Brain microvascular endothelial cell (primary cell): ENCODE results near the gene GID4.
A peak's percentile ranks its signal among the peaks of the same experiment; 100 is the strongest.
"Not testable (repeated sequence)": the region's sequence is repeated elsewhere in the genome, so short reads cannot be mapped to it uniquely, and the experiment has no call there.

Experiments used
- DNase-seq: peaks from one replicate; pipeline ENCODE4 v3.0.0-alpha.2; 2020
- H3K27ac ChIP-seq: fragments of 250-450 bp; sonication (Bioruptor Pico); 2 replicates; pipeline ENCODE4 v1.5.1; 2020; ENCODE audit warnings: mild to moderate bottlenecking, moderate library complexity
- H3K27me3 ChIP-seq: fragments of 250-450 bp; sonication (Bioruptor Pico); replicated peaks from 2 replicates; pipeline ENCODE4 v1.5.1; 2020; ENCODE audit warnings: mild to moderate bottlenecking
- H3K36me3 ChIP-seq: fragments of 250-450 bp; sonication (Bioruptor Pico); replicated peaks from 2 replicates; pipeline ENCODE4 v1.5.1; 2020; ENCODE audit warnings: mild to moderate bottlenecking
- H3K4me3 ChIP-seq: 2 replicates; pipeline ENCODE4 v1.5.1; 2011; ENCODE audit warnings: low read depth, mild to moderate bottlenecking, control low read depth, low read length, moderate library complexity
- in situ Hi-C: cut with HindIII; loops from 2 replicates; pipeline ENCODE4 v1.10.0; 2017; ENCODE audit warnings: low sequenced_read_pairs, low pct_ligation_motif_present
- TF ChIP-seq, protein P1 (sequence below): IDR thresholded peaks from 2 replicates; pipeline ENCODE4 v1.5.1; 2011; ENCODE audit warnings: low read depth, mild to moderate bottlenecking, moderate library complexity, low read length, control low read depth, inconsistent platforms; ENCODE audit errors: missing control alignments

The GID4 gene

GRCh38 chr17:17994271-17995069 lies 44.7 kb upstream of the GID4 start:
- TF ChIP-seq, protein P1, sequence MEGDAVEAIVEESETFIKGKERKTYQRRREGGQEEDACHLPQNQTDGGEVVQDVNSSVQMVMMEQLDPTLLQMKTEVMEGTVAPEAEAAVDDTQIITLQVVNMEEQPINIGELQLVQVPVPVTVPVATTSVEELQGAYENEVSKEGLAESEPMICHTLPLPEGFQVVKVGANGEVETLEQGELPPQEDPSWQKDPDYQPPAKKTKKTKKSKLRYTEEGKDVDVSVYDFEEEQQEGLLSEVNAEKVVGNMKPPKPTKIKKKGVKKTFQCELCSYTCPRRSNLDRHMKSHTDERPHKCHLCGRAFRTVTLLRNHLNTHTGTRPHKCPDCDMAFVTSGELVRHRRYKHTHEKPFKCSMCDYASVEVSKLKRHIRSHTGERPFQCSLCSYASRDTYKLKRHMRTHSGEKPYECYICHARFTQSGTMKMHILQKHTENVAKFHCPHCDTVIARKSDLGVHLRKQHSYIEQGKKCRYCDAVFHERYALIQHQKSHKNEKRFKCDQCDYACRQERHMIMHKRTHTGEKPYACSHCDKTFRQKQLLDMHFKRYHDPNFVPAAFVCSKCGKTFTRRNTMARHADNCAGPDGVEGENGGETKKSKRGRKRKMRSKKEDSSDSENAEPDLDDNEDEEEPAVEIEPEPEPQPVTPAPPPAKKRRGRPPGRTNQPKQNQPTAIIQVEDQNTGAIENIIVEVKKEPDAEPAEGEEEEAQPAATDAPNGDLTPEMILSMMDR: peak; percentile 79
- H3K4me3 ChIP-seq: no peak overlapping the region
- no peak for DNase-seq
- no peak overlapping the region for H3K27ac ChIP-seq
- H3K27me3 ChIP-seq: no peaks in the 10 kb centered on the region
- in situ Hi-C loops: no loop called here
- no peaks in the 10 kb centered on the region for H3K36me3 ChIP-seq

DNA sequence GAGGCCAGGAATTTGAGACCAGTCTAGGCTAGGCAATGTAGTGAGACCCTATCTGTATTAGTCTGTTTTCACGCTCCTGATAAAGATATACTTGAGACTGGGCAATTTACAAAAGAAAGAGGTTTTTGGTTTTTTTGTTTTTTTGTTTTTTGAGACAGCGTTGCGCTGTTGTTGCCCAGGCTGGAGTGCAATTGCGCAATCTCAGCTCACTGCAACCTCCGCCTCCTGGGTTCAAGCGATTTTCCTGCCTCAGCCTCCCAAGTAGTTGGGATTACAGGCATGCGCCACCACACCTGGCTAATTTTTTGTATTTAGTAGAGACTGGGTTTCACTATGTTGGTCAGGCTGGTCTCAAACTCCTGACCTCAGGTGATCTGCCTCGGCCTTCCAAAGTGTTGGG lies 43.3 kb upstream of the GID4 start:
- H3K27ac ChIP-seq, in situ Hi-C loops, DNase-seq, H3K27me3 ChIP-seq, H3K36me3 ChIP-seq, H3K4me3 ChIP-seq: not testable (repeated sequence)

GRCh38 chr17:17998934-17999333 lies 40.3 kb upstream of the GID4 start:
- no peaks in the 10 kb centered on the region for H3K36me3 ChIP-seq
- H3K4me3 ChIP-seq: no peak overlapping the region
- no peak overlapping the region for H3K27ac ChIP-seq
- TF ChIP-seq, protein P1: no peak
- DNase-seq: no peak
- H3K27me3 ChIP-seq: no peaks in the 10 kb centered on the region
- in situ Hi-C loops: no loop called here

DNA sequence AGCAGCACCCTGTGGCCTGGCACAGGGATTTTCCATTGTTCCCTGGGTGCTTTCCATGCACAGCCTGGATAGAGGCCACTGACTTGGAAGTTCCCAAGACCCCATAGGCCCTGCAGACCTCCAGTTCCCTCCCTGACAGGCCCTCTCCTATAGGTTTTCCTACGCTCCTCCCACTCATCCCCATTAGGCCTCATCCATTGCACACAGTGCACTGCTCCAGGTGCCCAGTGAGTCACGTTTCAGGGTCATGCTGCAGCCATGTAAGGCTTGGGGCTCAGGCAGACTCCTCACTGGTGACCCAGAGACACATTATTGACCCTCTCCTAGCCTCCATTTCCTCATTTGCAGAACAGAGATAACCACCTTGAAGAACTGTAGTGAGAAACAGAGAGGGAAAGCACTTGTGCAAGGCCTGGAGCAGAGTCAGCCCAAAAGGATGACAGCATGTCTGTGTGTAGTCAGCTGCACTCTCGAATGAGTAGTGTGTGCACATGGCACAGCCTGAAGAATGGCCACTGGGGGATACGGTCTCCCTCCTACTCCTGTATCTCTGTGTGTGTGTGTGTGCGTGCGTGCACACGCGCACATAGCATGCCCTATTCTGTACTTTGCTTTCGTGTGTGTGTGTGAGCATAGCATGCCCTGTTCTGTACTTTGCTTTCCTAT lies 39.7 kb upstream of the GID4 start:
- in situ Hi-C loops: no loop called here
- TF ChIP-seq, protein P1: peak; percentile 6
- no peak for DNase-seq

GRCh38 chr17:18000030-18000408 lies 39.2 kb upstream of the GID4 start:
- Histone ChIP-seq H3K4me3 (no peak overlapping the region), H3K27me3 (no peaks in the 10 kb centered on the region), H3K27ac (no peak overlapping the region), H3K36me3 (no peaks in the 10 kb centered on the region)
- in situ Hi-C loops: no loop called here
- no peak for DNase-seq
- TF ChIP-seq, protein P1: no peak

More for the DNA sequence above, 39.7 kb upstream of the GID4 start:
- H3K36me3 ChIP-seq: no peaks in the 10 kb centered on the region
- H3K27me3 ChIP-seq: no peaks in the 10 kb centered on the region
- H3K4me3 ChIP-seq: no peak overlapping the region
- H3K27ac ChIP-seq: no peak overlapping the region

DNA sequence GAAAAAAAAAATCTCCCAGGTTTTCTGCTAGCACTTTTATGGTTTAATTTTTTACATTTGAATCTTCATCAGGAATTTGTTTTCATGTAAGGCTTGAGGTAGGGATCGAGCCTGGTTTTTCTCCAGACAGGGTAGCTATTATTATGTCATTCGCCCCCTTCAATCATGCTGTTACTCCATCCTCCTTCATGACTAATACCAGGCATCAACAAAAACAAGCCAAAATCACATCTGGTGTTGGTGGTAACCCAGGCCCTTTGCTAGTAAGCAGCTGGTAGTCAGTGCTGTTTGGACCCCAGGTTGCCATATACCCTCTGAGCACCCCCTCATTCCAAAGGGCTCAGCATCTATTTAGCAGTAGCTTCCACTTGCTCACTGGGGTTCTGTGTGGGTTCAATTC lies 37.0 kb upstream of the GID4 start:
- H3K4me3 ChIP-seq: no peak overlapping the region
- in situ Hi-C loops: no loop called here
- no peaks in the 10 kb centered on the region for H3K36me3 ChIP-seq
- TF ChIP-seq, protein P1: no peak
- no peak overlapping the region for H3K27ac ChIP-seq
- no peak for DNase-seq
- no peaks in the 10 kb centered on the region for H3K27me3 ChIP-seq
